Transverse colon (tissue), 4 donors: ENCODE results near the gene MYL6B. TPM values are rescaled to one million over a fixed set of nuclear protein-coding genes. Genes with fewer than 3 reads are reported as not detected.
A peak's percentile ranks its signal among the peaks of the same experiment; 100 is the strongest.

Experiments used
- DNase-seq: peaks from one replicate; pipeline ENCODE4 v3.0.0-alpha.2; 2019
- H3K27ac ChIP-seq, 4 donors: fragments of 200-600 bp; sonication (generic); 2 replicates each; pipeline ENCODE4 v1.5.1; 2016 to 2018; ENCODE audit warnings: inconsistent platforms in 4 of 4
- H3K27me3 ChIP-seq: fragments of 200-600 bp; sonication (generic); 2 replicates; pipeline ENCODE4 v1.5.1; 2017; ENCODE audit warnings: inconsistent platforms
- H3K36me3 ChIP-seq, 4 donors: fragments of 200-600 bp; sonication (generic); 2 replicates each; pipeline ENCODE4 v1.5.1; 2017 to 2019; ENCODE audit warnings: inconsistent platforms in 4 of 4
- H3K4me1 ChIP-seq, 4 donors: fragments of 200-600 bp; sonication (generic); 2 replicates each; pipeline ENCODE4 v1.5.1; 2017 to 2020; ENCODE audit warnings: inconsistent platforms in 4 of 4
- H3K4me3 ChIP-seq, 4 donors: fragments of 200-600 bp; sonication (generic); 1 replicate in 1 of 4; 2 replicates in 3 of 4; pipeline versions ENCODE4 v1.5.1 to v1.6.1; 2017 to 2019; ENCODE audit warnings: inconsistent platforms in 4 of 4
- H3K9me3 ChIP-seq, 2 donors: fragments of 200-600 bp; sonication (generic); 2 replicates each; pipeline ENCODE4 v1.5.1; 2017 to 2019; ENCODE audit warnings: inconsistent platforms in 2 of 2
- EP300 ChIP-seq: sonication (generic); formaldehyde crosslinking; IDR thresholded peaks from one replicate; pipeline ENCODE4 v1.6.1; 2017; ENCODE audit warnings: antibody characterized with exemption, low read depth
- POLR2A ChIP-seq: fragments of 450-650 bp; IDR thresholded peaks from one replicate; pipeline ENCODE4 v1.6.1; 2016; ENCODE audit warnings: antibody characterized with exemption, mild to moderate bottlenecking, moderate library complexity
- POLR2AphosphoS5 ChIP-seq, 3 donors: sonication (generic); formaldehyde crosslinking; IDR thresholded peaks; one replicate each; pipeline ENCODE4 v1.6.1; 2016; ENCODE audit warnings: antibody characterized with exemption in 3 of 3
- WGBS, 2 donors: methylation state at CpG; one replicate each; pipeline ENCODE4 v1.1.5; 2018; ENCODE audit warnings: low coverage in 1 of 2; 5-methylcytosine and 5-hydroxymethylcytosine counted together
- in situ Hi-C, 4 donors: fragments of 200-750 bp; cut with MboI; loops; one replicate each; pipeline versions ENCODE4 v1.15.0 to v1.15.1; 2017; ENCODE audit warnings: low sequenced_read_pairs in 3 of 4, low pct_ligation_motif_present in 1 of 4, low pct_unique_long_range_greater_than_20kb in 1 of 4
- intact Hi-C: fragments of 100-400 bp; cut with DNase I; formaldehyde crosslinking; loops from one replicate; pipeline ENCODE4 v1.15.1; 2023; ENCODE audit warnings: low total_unique reads
- total RNA-seq, 4 donors: library from RNA; depleted of rRNA; stranded (reverse); fragments of >200 nt; gene quantifications; one replicate each; pipeline ENCODE4 v1.1.0, GENCODE V29; 2016
- TF ChIP-seq, protein P1 (sequence below), 5 experiments: fragments of 200-600 bp in 3 of 5; fragments of 450-650 bp in 2 of 5; sonication (generic) in 3 of 5; IDR thresholded peaks; 1 replicate in 2 of 5; 2 replicates in 3 of 5; pipeline ENCODE4 v1.5.1; 2016 to 2017; ENCODE audit warnings: antibody characterized with exemption in 5 of 5, inconsistent platforms in 3 of 5, mild to moderate bottlenecking in 2 of 5, moderate library complexity in 1 of 5

The MYL6B gene
- total RNA-seq, 4 donors from 2014 or later, result 26.4 to 30.0 (median 26.7) TPM; not detected in 1

DNA sequence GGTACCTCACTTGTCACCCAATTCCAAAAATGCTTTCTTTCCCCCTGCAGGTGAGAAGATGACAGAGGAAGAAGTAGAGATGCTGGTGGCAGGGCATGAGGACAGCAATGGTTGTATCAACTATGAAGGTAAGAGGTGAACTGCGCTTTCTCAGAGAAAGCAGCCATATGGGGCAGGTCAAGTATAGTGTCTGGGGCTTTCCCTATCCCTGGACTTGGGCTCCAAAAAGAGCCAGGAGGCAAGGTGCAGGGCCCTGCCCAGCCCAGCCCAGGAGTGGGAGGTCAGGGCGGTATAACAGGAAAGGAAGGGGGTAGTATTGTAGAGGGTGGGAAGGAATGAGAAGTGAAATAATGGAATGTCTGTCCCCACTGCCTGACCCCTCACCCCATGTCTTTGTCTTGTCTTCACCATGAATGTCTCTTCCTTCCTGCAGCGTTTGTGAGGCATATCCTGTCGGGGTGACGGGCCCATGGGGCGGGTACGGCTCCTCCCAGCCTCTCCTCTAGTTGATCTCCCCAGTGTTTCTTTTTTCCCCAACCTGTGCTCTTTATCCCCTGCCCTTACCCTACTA lies 7.9 kb downstream of the MYL6B start:
- in situ Hi-C loops, result no loop called here
- H3K4me3 ChIP-seq, result peak overlapping the region; percentile 77 to 94 (median 84)
- H3K27ac ChIP-seq, result peak overlapping the region; percentile 94 to 100 (median 98)
- no peaks in the 10 kb centered on the region for H3K27me3 ChIP-seq
- intact Hi-C loops, result no loop called here
- peak; percentile 63 for DNase-seq
- H3K4me1 ChIP-seq, result peaks cover 7 to 42% (median 38%) of the 10 kb centered on the region in 4 donors
- WGBS, 2 donors, result 7 to 21% methylated on average over 3 to 7 of the region's 7 CpGs
- H3K9me3 ChIP-seq, result no peaks in the 10 kb centered on the region
- peaks cover 0 to 32% (median 11%) of the 10 kb centered on the region in 4 donors for H3K36me3 ChIP-seq
- TF ChIP-seq POLR2AphosphoS5 (IDR thresholded peaks at IDR 0.05), result peak; percentile 29 to 58 (median 56)
- peak; percentile 34 for TF ChIP-seq POLR2A
- no peak for TF ChIP-seq EP300
- TF ChIP-seq, protein P1, sequence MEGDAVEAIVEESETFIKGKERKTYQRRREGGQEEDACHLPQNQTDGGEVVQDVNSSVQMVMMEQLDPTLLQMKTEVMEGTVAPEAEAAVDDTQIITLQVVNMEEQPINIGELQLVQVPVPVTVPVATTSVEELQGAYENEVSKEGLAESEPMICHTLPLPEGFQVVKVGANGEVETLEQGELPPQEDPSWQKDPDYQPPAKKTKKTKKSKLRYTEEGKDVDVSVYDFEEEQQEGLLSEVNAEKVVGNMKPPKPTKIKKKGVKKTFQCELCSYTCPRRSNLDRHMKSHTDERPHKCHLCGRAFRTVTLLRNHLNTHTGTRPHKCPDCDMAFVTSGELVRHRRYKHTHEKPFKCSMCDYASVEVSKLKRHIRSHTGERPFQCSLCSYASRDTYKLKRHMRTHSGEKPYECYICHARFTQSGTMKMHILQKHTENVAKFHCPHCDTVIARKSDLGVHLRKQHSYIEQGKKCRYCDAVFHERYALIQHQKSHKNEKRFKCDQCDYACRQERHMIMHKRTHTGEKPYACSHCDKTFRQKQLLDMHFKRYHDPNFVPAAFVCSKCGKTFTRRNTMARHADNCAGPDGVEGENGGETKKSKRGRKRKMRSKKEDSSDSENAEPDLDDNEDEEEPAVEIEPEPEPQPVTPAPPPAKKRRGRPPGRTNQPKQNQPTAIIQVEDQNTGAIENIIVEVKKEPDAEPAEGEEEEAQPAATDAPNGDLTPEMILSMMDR (IDR thresholded peaks at IDR 0.05), result no peak

DNA sequence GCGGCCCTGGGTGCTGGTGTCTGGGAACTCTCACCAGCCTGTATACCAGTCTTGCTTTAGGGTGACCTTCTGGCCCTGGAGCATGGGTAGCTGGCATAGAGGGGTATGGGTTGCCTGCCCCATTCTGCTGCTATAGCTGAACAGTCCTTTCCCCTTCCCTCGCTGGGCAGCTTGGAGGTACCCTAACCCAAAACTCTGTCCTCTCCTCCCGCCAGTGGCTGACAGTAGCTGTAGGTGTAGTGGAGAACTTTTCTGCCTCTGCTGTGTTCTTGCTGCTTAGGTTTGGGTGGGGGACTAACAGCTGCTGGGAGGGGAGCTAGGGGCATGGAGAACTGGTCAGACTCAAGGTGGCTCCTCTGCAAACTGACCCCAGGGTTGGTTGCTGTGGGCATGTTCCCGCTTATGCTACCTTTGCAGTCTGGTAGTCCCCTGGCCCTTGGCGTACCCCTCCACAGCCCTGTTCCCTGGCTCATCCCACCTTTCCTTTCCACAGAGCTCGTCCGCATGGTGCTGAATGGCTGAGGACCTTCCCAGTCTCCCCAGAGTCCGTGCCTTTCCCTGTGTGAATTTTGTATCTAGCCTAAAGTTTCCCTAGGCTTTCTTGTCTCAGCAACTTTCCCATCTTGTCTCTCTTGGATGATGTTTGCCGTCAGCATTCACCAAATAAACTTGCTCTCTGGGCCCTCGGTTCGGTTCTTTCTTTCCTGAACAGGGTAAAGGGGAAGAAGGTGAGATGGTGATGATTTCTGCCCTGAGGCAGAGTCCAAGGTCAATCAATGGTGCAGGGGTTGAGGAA lies 8.7 kb downstream of the MYL6B start:
- Histone ChIP-seq H3K27ac (peak overlapping the region; percentile 94 to 100 (median 98)), H3K9me3 (no peaks in the 10 kb centered on the region), H3K4me1 (peaks cover 7 to 42% (median 38%) of the 10 kb centered on the region in 4 donors), H3K4me3 (peak overlapping the region; percentile 77 to 94 (median 84)), H3K27me3 (no peaks in the 10 kb centered on the region), H3K36me3 (peaks cover 0 to 32% (median 11%) of the 10 kb centered on the region in 4 donors)
- no peak for DNase-seq
- TF ChIP-seq EP300, result no peak
- TF ChIP-seq, protein P1 (IDR thresholded peaks at IDR 0.05), result no peak
- no peak for TF ChIP-seq POLR2A
- peak in 1 of 3 donors; percentile 10 for TF ChIP-seq POLR2AphosphoS5 (IDR thresholded peaks at IDR 0.05)
- 63% methylated on average over 11 of the region's 11 CpGs; no CpG with 5 or more reads in 1 of the 2 donors for WGBS, 2 donors
- in situ Hi-C loops, result no loop called here
- intact Hi-C loops, result no loop called here

DNA sequence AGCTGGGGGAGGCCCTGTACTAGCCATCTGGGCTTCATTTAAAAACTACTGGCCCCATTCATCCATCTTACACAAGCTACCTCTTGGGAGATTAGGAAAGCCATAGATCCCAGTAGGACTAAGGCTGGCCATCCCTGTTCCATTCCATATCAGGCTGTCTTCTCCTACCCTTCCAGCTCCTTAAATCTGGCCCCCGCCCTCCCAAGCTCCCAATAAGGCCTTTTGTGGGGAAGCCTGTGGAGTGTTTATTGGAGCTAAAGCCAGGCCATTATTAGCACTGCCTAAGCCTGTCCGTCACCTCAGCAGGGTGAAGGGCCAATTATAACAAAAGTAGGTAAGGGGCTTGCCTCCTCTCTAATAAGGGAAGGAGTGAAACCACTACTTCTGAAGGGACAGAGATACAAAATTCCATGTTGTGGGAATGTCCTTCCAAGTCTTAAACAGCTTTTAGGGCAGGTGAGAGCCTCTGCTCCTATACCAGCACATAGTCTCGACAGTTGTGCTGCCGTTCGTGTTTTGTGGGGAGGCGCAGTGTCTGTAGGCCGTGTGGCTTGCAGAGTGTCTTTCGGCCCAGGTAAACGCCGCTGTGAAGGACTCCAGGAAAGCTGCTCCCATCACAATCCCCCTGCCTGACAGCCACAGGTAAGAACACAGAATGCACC lies 9.4 kb downstream of the MYL6B start:
- peak overlapping the region; percentile 94 to 100 (median 98) for H3K27ac ChIP-seq
- intact Hi-C loops, result no loop called here
- TF ChIP-seq POLR2AphosphoS5 (IDR thresholded peaks at IDR 0.05) (peak in 1 of 3 donors; percentile 4), EP300 (no peak), POLR2A (no peak)
- TF ChIP-seq, protein P1 (IDR thresholded peaks at IDR 0.05), result no peak
- H3K27me3 ChIP-seq, result no peaks in the 10 kb centered on the region
- WGBS, 2 donors, result 54 to 74% methylated on average over 7 to 10 of the region's 10 CpGs
- H3K36me3 ChIP-seq, result peaks cover 0 to 36% (median 11%) of the 10 kb centered on the region in 4 donors
- peaks cover 4 to 38% (median 36%) of the 10 kb centered on the region in 4 donors for H3K4me1 ChIP-seq
- H3K9me3 ChIP-seq, result no peaks in the 10 kb centered on the region
- in situ Hi-C loops, result no loop called here
- H3K4me3 ChIP-seq, result peak overlapping the region in 1 of 4 donors; percentile 82
- DNase-seq, result no peak
